GM18867 (cell line): Measurements from ENCODE around the gene RASEF.
A peak's percentile ranks its signal among the peaks of the same experiment; 100 is the strongest.

ENCODE experiments used
- ATAC-seq: cut with Tn5 transposase; IDR thresholded peaks from one replicate; pipeline ENCODE4 v1.9.1; 2021; ENCODE audit warnings: mild to moderate bottlenecking, moderate library complexity; ENCODE audit not compliant: unreplicated experiment

RASEF gene

GRCh38 chr9:83013867-83014605 is 48.9 kb downstream of the RASEF start:
- ATAC-seq = no peak

- ATAC-seq = no peak
These were observed 49.8 kb downstream of the RASEF start for GRCh38 chr9:83012922-83013838.

GRCh38 chr9:83012168-83012921 is 50.6 kb downstream of the RASEF start:
- no peak for ATAC-seq

- no peak for ATAC-seq
These were observed 51.3 kb downstream of the RASEF start for GRCh38 chr9:83011611-83012010.

- ATAC-seq = no peak
These were observed 55.2 kb downstream of the RASEF start for GRCh38 chr9:83007521-83008300.

GRCh38 chr9:83006378-83006777 is 56.6 kb downstream of the RASEF start:
- peak; percentile 81 for ATAC-seq

- ATAC-seq = no peak
These were observed 57.0 kb downstream of the RASEF start for GRCh38 chr9:83005963-83006362.

GRCh38 chr9:83005361-83005760 is 57.6 kb downstream of the RASEF start:
- ATAC-seq = no peak

- ATAC-seq = no peak
These were observed 60.6 kb downstream of the RASEF start for GRCh38 chr9:83002329-83002728.

GRCh38 chr9:83000765-83001164 is 62.2 kb downstream of the RASEF start:
- peak; percentile 53 for ATAC-seq

- ATAC-seq = no peak
These were observed 64.5 kb downstream of the RASEF start for GRCh38 chr9:82998409-82998808.

GRCh38 chr9:82997476-82998140 is 65.3 kb downstream of the RASEF start:
- ATAC-seq = no peak

- ATAC-seq = no peak
These were observed 66.0 kb downstream of the RASEF start for GRCh38 chr9:82996941-82997340.

- ATAC-seq = no peak
These were observed 68.9 kb downstream of the RASEF start for GRCh38 chr9:82993856-82994605.

- ATAC-seq = no peak
These were observed 71.3 kb downstream of the RASEF start for GRCh38 chr9:82991671-82992070.

- no peak for ATAC-seq
These were observed 73.0 kb downstream of the RASEF start for GRCh38 chr9:82989929-82990328.

GRCh38 chr9:82988488-82988887 is 74.5 kb downstream of the RASEF start:
- ATAC-seq = no peak

GRCh38 chr9:82987370-82988189 is 75.4 kb downstream of the RASEF start:
- ATAC-seq = no peak
